ENCODE measurements around the gene FBXW8.

The FBXW8 gene

GRCh38 chr12:117054279-117054678 lies 143.5 kb downstream of the FBXW8 start:
- no peak for TF ChIP-seq TAF1 (IDR thresholded peaks at IDR 0.05; ENCODE audit: borderline replicate concordance, insufficient read depth, low read length)
- no peak for TF ChIP-seq FOXP2 (optimal IDR thresholded peaks at IDR 0.05; ENCODE audit: borderline replicate concordance, extremely low read depth, extremely low read length, insufficient read depth)
- TF ChIP-seq SIN3A (IDR thresholded peaks at IDR 0.05; ENCODE audit: borderline replicate concordance, insufficient read depth, low read length): no peak
- no peak for TF ChIP-seq POLR2AphosphoS5 (IDR thresholded peaks at IDR 0.05; ENCODE audit: low read depth, low read length)
- TF ChIP-seq REST (IDR thresholded peaks at IDR 0.05; ENCODE audit: insufficient read depth in 1 of 2, low read depth in 2 of 2, low read length in 2 of 2): no peak

DNA sequence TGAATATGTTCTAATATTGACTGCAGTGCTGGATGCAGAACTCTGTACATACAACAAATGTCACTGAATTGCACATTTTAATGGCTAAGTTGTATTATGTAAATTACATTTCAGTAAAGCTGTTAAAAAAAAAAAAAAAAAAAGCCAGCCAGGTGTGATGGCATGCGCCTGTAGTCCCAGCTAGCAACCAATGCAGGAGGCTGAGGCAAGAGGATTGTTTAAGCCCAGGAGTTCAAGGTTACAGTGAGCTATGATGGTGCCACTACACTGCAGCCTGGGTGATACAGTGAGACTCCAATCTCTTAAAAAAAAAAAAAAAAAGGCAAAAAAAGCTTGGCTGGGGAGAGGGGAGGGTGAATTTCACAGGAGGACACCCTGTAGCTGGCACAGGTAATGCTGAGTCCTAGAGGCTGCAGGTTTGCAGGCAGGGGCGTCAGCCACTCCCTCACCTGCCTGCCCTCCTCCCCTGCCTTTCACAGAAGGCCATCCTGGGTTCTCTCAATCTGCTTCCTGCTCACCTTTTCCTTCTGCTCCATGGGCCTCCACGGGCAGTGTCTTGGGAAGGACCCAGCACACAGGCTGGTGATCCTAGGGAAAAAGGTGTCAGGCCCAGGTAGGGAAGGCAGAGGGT lies 147.8 kb downstream of the FBXW8 start:
- TF ChIP-seq SIN3A (IDR thresholded peaks at IDR 0.05; ENCODE audit: borderline replicate concordance, insufficient read depth, low read length): no peak
- no peak for TF ChIP-seq TAF1 (IDR thresholded peaks at IDR 0.05; ENCODE audit: borderline replicate concordance, insufficient read depth, low read length)
- no peak for TF ChIP-seq REST (IDR thresholded peaks at IDR 0.05; ENCODE audit: insufficient read depth in 1 of 2, low read depth in 2 of 2, low read length in 2 of 2)
- TF ChIP-seq FOXP2 (optimal IDR thresholded peaks at IDR 0.05; ENCODE audit: borderline replicate concordance, extremely low read depth, extremely low read length, insufficient read depth): no peak
- TF ChIP-seq POLR2AphosphoS5 (IDR thresholded peaks at IDR 0.05; ENCODE audit: low read depth, low read length): no peak

DNA sequence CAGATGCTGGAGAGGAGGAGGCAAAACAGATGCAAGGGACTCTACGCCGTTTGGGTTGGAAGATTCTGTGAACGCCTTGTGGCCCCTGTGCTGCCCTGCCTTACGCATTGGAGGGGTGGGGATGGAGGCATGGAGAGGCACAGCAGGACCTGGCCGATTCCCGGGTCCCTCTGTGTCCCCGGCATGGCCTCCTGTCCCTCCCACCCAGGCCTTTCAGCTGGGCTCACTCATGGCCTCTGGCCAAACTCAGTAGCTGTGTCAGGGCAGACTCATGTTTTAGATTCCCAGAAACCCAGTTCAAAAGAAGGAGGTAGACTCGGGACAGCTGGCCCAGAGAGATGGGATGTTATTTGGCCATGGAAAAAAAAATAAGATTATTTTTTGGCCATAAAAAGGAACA lies 148.4 kb downstream of the FBXW8 start:
- TF ChIP-seq SIN3A (IDR thresholded peaks at IDR 0.05; ENCODE audit: borderline replicate concordance, insufficient read depth, low read length): no peak
- TF ChIP-seq FOXP2 (optimal IDR thresholded peaks at IDR 0.05; ENCODE audit: borderline replicate concordance, extremely low read depth, extremely low read length, insufficient read depth): no peak
- TF ChIP-seq POLR2AphosphoS5 (IDR thresholded peaks at IDR 0.05; ENCODE audit: low read depth, low read length): no peak

GRCh38 chr12:117060246-117060928 lies 149.6 kb downstream of the FBXW8 start:
- TF ChIP-seq REST (IDR thresholded peaks at IDR 0.05; ENCODE audit: insufficient read depth in 1 of 2, low read depth in 2 of 2, low read length in 2 of 2) (no peak), FOXP2 (optimal IDR thresholded peaks at IDR 0.05; ENCODE audit: borderline replicate concordance, extremely low read depth, extremely low read length, insufficient read depth) (no peak)

DNA sequence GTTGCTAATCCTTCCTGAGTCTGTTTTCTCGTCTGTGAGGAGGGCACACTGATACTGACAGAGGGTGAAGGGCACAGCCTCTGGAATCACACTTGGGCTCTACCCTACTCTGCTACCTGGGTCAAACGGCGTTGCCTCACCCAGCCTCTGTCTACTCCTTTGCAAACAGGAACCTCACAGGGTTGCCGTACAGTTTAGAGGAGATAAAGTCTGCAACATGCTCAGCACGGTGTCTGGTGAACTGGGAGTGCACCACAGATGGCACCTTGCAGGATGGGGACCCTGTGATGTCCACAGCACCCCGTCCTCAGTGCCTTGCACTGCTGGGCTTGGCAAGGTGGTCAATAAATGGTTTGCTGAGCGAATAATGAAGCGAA lies 150.2 kb downstream of the FBXW8 start:
- TF ChIP-seq SIN3A (IDR thresholded peaks at IDR 0.05; ENCODE audit: borderline replicate concordance, insufficient read depth, low read length): no peak
- no peak for TF ChIP-seq FOXP2 (optimal IDR thresholded peaks at IDR 0.05; ENCODE audit: borderline replicate concordance, extremely low read depth, extremely low read length, insufficient read depth)
- TF ChIP-seq REST (IDR thresholded peaks at IDR 0.05; ENCODE audit: insufficient read depth in 1 of 2, low read depth in 2 of 2, low read length in 2 of 2): no peak
- TF ChIP-seq TAF1 (IDR thresholded peaks at IDR 0.05; ENCODE audit: borderline replicate concordance, insufficient read depth, low read length): no peak
